Neuronal stem cell (in vitro differentiated cells): ENCODE data around the gene ADGRF5.

Experiments used
- DNase-seq: peaks from one replicate; pipeline ENCODE4 v3.0.0-alpha.2; 2013; ENCODE audit warnings: low spot score
- H2AFZ ChIP-seq: one replicate; pipeline ENCODE4 v1.6.1; 2013; ENCODE audit warnings: mild to moderate bottlenecking, low read length, inconsistent platforms
- H2AK5ac ChIP-seq: 2 replicates; pipeline ENCODE4 v1.6.1; 2013; ENCODE audit warnings: low read depth, mild to moderate bottlenecking, inconsistent platforms, low read length, moderate library complexity, mixed read lengths
- H2BK120ac ChIP-seq: 2 replicates; pipeline ENCODE4 v1.6.1; 2013; ENCODE audit warnings: low read depth, mild to moderate bottlenecking, inconsistent platforms, low read length, moderate library complexity, mixed read lengths
- H2BK12ac ChIP-seq: one replicate; pipeline ENCODE4 v1.6.1; 2013; ENCODE audit warnings: low read length, inconsistent platforms
- H2BK15ac ChIP-seq: 2 replicates; pipeline ENCODE4 v1.6.1; 2013; ENCODE audit warnings: mild to moderate bottlenecking, low read length, inconsistent platforms, mixed read lengths
- H2BK5ac ChIP-seq: one replicate; pipeline ENCODE4 v1.6.1; 2013; ENCODE audit warnings: inconsistent platforms, mild to moderate bottlenecking, low read length, moderate library complexity
- H3K14ac ChIP-seq: one replicate; pipeline ENCODE4 v1.6.1; 2013; ENCODE audit warnings: low read length, inconsistent platforms
- H3K18ac ChIP-seq: 2 replicates; pipeline ENCODE4 v1.6.1; 2013; ENCODE audit warnings: low read length, inconsistent platforms
- H3K23ac ChIP-seq: 2 replicates; pipeline ENCODE4 v1.6.1; 2013; ENCODE audit warnings: low read depth, mild to moderate bottlenecking, mixed read lengths, low read length, inconsistent platforms; ENCODE audit not compliant: poor library complexity
- H3K27ac ChIP-seq: replicated peaks from 3 replicates; pipeline ENCODE4 v1.5.1; 2013; ENCODE audit warnings: low read length, inconsistent platforms
- H3K27me3 ChIP-seq, 3 experiments: 2 replicates each; pipeline ENCODE4 v1.6.1; 2013; ENCODE audit warnings: low read length in 3 of 3, mild to moderate bottlenecking in 2 of 3, inconsistent platforms in 1 of 3, low read depth in 1 of 3, mixed read lengths in 1 of 3, moderate library complexity in 1 of 3; ENCODE audit not compliant: control insufficient read depth in 3 of 3, insufficient read depth in 3 of 3
- H3K36me3 ChIP-seq, 2 donors: replicated peaks in 1 of 2; 2 replicates each; pipeline ENCODE4 v1.6.1; 2013; ENCODE audit warnings: low read length in 2 of 2; ENCODE audit not compliant: control insufficient read depth in 2 of 2, insufficient read depth in 2 of 2
- H3K4ac ChIP-seq: 2 replicates; pipeline ENCODE4 v1.6.1; 2013; ENCODE audit warnings: inconsistent platforms, mild to moderate bottlenecking, low read length, moderate library complexity
- H3K4me1 ChIP-seq, 2 donors: 1 replicate in 1 of 2; 2 replicates in 1 of 2; pipeline ENCODE4 v1.6.1; 2013; ENCODE audit warnings: low read length in 2 of 2, low read depth in 1 of 2; ENCODE audit not compliant: control insufficient read depth in 2 of 2, insufficient read depth in 1 of 2
- H3K4me2 ChIP-seq: one replicate; pipeline ENCODE4 v1.6.1; 2013; ENCODE audit warnings: mild to moderate bottlenecking, low read length, inconsistent platforms; ENCODE audit not compliant: insufficient read depth, poor library complexity, severe bottlenecking
- H3K4me3 ChIP-seq, 2 donors: 2 replicates each; pipeline ENCODE4 v1.5.1; 2013; ENCODE audit warnings: low read length in 2 of 2, mild to moderate bottlenecking in 2 of 2, inconsistent platforms in 1 of 2, moderate library complexity in 1 of 2
- H3K79me1 ChIP-seq: one replicate; pipeline ENCODE4 v1.6.1; 2013; ENCODE audit warnings: low read depth, mild to moderate bottlenecking, inconsistent platforms, low read length, moderate library complexity
- H3K9ac ChIP-seq: one replicate; pipeline ENCODE4 v1.6.1; 2013; ENCODE audit warnings: mild to moderate bottlenecking, low read depth, low read length, inconsistent platforms; ENCODE audit not compliant: poor library complexity
- H3K9me3 ChIP-seq, 2 donors: replicated peaks in 1 of 2; 2 replicates each; pipeline versions ENCODE3 to v1.6.1; 2013; ENCODE audit warnings: low read length in 2 of 2, mild to moderate bottlenecking in 2 of 2, inconsistent platforms in 1 of 2, low read depth in 1 of 2, mixed read lengths in 1 of 2, moderate library complexity in 1 of 2; ENCODE audit not compliant: control insufficient read depth in 2 of 2, insufficient read depth in 1 of 2
- H4K8ac ChIP-seq: one replicate; pipeline ENCODE4 v1.6.1; 2013; ENCODE audit warnings: low read depth, mild to moderate bottlenecking, inconsistent platforms, low read length, moderate library complexity
- H4K91ac ChIP-seq: one replicate; pipeline ENCODE4 v1.6.1; 2013; ENCODE audit warnings: low read length, low read depth, mild to moderate bottlenecking, inconsistent platforms; ENCODE audit not compliant: poor library complexity
- WGBS, 2 donors: extraction: QIAGEN DNeasy Blood & Tissue Kit; methylation state at CpG; one replicate each; pipeline ENCODE4 v1.1.7; 2013; ENCODE audit warnings: missing lambda C conversion rate in 2 of 2, mixed read lengths in 1 of 2; ENCODE audit not compliant: insufficient read length in 2 of 2, insufficient replicate concordance in 1 of 2; ENCODE audit errors: extremely low coverage in 2 of 2; 5-methylcytosine and 5-hydroxymethylcytosine counted together

Gene ADGRF5

GRCh38 chr6:46961232-46961631, 39.5 kb upstream of the ADGRF5 start:
- H4K8ac ChIP-seq, result no peak overlapping the region
- H2BK120ac ChIP-seq, result no peak overlapping the region
- no peak overlapping the region for H2AK5ac ChIP-seq
- no peak overlapping the region for H3K4ac ChIP-seq
- no peak overlapping the region for H3K14ac ChIP-seq
- H3K18ac ChIP-seq, result no peak overlapping the region
- no peak overlapping the region for H2BK5ac ChIP-seq
- H2BK15ac ChIP-seq, result no peak overlapping the region
- no peak overlapping the region for H3K27ac ChIP-seq
- no peak overlapping the region for H3K4me2 ChIP-seq
- no peak overlapping the region for H3K9ac ChIP-seq
- H2AFZ ChIP-seq, result no peak overlapping the region
- H3K4me1 ChIP-seq, result peaks cover 0 to 2% of the 10 kb centered on the region in 2 donors
- no peaks in the 10 kb centered on the region for H3K9me3 ChIP-seq
- no peaks in the 10 kb centered on the region for H3K36me3 ChIP-seq
- H3K27me3 ChIP-seq, result no peaks in the 10 kb centered on the region
- H2BK12ac ChIP-seq, result no peak overlapping the region
- no peak overlapping the region for H3K23ac ChIP-seq
- H3K4me3 ChIP-seq, result no peak overlapping the region
- H3K79me1 ChIP-seq, result no peaks in the 10 kb centered on the region
- DNase-seq, result no peak
- no peak overlapping the region for H4K91ac ChIP-seq

DNA sequence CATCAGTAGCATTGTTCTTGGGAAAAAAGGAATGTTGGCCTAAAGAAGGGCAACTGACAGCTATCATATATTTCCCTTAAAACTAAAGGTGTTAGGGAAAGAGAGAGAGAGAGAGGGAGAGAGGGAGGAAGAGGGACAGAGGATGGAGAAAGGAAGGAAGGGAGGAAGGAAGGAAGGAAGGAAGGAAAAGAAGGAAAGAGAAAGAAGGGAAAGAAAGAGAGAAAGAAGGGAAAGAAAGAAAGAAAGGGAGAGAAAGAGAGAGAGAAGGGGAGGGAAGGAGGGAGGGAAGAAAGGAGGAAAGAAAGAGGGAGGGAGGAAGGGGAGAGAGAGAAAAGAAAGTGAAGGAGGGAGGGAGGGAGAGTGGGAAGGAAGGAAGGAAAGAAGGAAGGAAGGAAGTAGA, 37.7 kb upstream of the ADGRF5 start:
- no peak overlapping the region for H3K27ac ChIP-seq
- no peaks in the 10 kb centered on the region for H3K79me1 ChIP-seq
- H3K23ac ChIP-seq, result no peak overlapping the region
- H2BK12ac ChIP-seq, result no peak overlapping the region
- H3K4me1 ChIP-seq, result peaks cover 0 to 2% of the 10 kb centered on the region in 2 donors
- H4K8ac ChIP-seq, result no peak overlapping the region
- no peaks in the 10 kb centered on the region for H3K9me3 ChIP-seq
- no peak overlapping the region for H3K4me3 ChIP-seq
- H2AK5ac ChIP-seq, result no peak overlapping the region
- no peak for DNase-seq
- H4K91ac ChIP-seq, result no peak overlapping the region
- H2AFZ ChIP-seq, result no peak overlapping the region
- H3K36me3 ChIP-seq, result no peaks in the 10 kb centered on the region
- H2BK120ac ChIP-seq, result no peak overlapping the region
- H3K18ac ChIP-seq, result no peak overlapping the region
- H3K4ac ChIP-seq, result no peak overlapping the region
- H3K9ac ChIP-seq, result no peak overlapping the region
- H3K27me3 ChIP-seq, result no peaks in the 10 kb centered on the region
- H3K14ac ChIP-seq, result no peak overlapping the region
- H2BK5ac ChIP-seq, result no peak overlapping the region
- no peak overlapping the region for H2BK15ac ChIP-seq
- H3K4me2 ChIP-seq, result no peak overlapping the region

GRCh38 chr6:46956409-46956808, 34.7 kb upstream of the ADGRF5 start:
- Histone ChIP-seq H3K79me1 (no peaks in the 10 kb centered on the region), H3K9me3 (no peaks in the 10 kb centered on the region), H4K8ac (no peak overlapping the region), H3K27ac (no peak overlapping the region), H3K27me3 (no peaks in the 10 kb centered on the region), H2BK120ac (no peak overlapping the region), H3K4ac (no peak overlapping the region), H3K4me2 (no peak overlapping the region), H2BK12ac (no peak overlapping the region), H4K91ac (peak overlapping the region; percentile 30), H3K36me3 (no peaks in the 10 kb centered on the region), H2BK15ac (no peak overlapping the region), H3K18ac (no peak overlapping the region), H3K23ac (no peak overlapping the region), H2AK5ac (no peak overlapping the region), H2AFZ (no peak overlapping the region), H2BK5ac (no peak overlapping the region), H3K4me1 (peaks cover 0 to 2% of the 10 kb centered on the region in 2 donors), H3K9ac (no peak overlapping the region), H3K4me3 (no peak overlapping the region), H3K14ac (no peak overlapping the region)
- no peak for DNase-seq
- WGBS, 2 donors, result no CpG with 5 or more reads among the region's 6 CpGs

DNA sequence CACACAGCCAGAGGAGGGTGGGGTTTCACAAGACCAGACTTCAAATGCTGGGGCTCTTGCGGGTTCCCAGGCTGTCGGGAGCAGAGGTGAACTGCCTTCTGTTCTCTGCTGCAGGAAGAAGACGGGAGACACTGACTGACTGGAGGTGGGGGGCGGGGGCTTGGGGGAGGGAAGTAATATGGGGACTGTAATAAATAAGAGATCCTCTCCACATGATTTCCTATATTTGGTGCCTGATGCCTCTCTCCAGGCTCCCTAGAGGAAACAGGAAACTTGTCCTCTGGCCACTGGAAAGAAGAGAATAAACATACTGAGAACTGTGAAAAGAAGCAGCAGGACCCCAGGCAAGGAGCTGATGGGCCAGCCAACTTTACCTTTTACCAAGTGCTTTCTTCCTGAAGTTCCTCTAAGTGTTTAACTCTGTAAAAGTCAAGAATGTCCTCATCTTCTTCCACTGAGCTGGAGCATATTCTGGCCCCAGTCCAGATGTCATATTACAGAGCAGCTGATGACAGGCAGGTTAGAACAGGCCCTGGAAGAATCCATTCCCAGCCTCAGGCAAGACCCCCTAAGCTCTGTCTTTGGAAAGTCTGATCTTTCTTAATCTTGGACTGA, 33.2 kb upstream of the ADGRF5 start:
- Histone ChIP-seq H3K4me2 (no peak overlapping the region), H2AFZ (no peak overlapping the region), H3K4me3 (no peak overlapping the region), H3K18ac (no peak overlapping the region), H3K27me3 (no peaks in the 10 kb centered on the region), H2BK120ac (no peak overlapping the region), H4K8ac (no peak overlapping the region), H2AK5ac (no peak overlapping the region), H2BK15ac (no peak overlapping the region), H3K14ac (no peak overlapping the region), H3K4ac (no peak overlapping the region), H3K36me3 (no peaks in the 10 kb centered on the region), H4K91ac (no peak overlapping the region), H2BK12ac (no peak overlapping the region), H3K4me1 (peaks cover 0 to 2% of the 10 kb centered on the region in 2 donors), H3K23ac (no peak overlapping the region), H2BK5ac (no peak overlapping the region), H3K27ac (no peak overlapping the region), H3K9me3 (no peaks in the 10 kb centered on the region), H3K79me1 (no peaks in the 10 kb centered on the region), H3K9ac (no peak overlapping the region)
- no peak for DNase-seq
- no CpG with 5 or more reads among the region's 4 CpGs for WGBS, 2 donors
